Body of pancreas (tissue), 4 donors: ENCODE data around the gene CCER1.

Source experiments
- POLR2A ChIP-seq, 3 donors: fragments of 450-650 bp; IDR thresholded peaks; one replicate each; pipeline ENCODE4 v1.6.1; 2016; ENCODE audit warnings: antibody characterized with exemption in 3 of 3, mild to moderate bottlenecking in 2 of 3
- TF ChIP-seq, protein P1 (sequence below), 7 experiments: fragments of 450-650 bp in 4 of 7; fragments of 200-600 bp in 3 of 7; sonication (generic) in 3 of 7; IDR thresholded peaks; one replicate each; pipeline ENCODE4 v1.5.1; 2016 to 2019; ENCODE audit warnings: antibody characterized with exemption in 7 of 7

- TF ChIP-seq, protein P1, sequence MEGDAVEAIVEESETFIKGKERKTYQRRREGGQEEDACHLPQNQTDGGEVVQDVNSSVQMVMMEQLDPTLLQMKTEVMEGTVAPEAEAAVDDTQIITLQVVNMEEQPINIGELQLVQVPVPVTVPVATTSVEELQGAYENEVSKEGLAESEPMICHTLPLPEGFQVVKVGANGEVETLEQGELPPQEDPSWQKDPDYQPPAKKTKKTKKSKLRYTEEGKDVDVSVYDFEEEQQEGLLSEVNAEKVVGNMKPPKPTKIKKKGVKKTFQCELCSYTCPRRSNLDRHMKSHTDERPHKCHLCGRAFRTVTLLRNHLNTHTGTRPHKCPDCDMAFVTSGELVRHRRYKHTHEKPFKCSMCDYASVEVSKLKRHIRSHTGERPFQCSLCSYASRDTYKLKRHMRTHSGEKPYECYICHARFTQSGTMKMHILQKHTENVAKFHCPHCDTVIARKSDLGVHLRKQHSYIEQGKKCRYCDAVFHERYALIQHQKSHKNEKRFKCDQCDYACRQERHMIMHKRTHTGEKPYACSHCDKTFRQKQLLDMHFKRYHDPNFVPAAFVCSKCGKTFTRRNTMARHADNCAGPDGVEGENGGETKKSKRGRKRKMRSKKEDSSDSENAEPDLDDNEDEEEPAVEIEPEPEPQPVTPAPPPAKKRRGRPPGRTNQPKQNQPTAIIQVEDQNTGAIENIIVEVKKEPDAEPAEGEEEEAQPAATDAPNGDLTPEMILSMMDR (IDR thresholded peaks at IDR 0.05): no peak
- no peak for TF ChIP-seq POLR2A (IDR thresholded peaks at IDR 0.05)
These were observed 32.5 kb upstream of the CCER1 start for GRCh38 chr12:90987520-90987919.
